Stomach (tissue), 9 donors: ENCODE results near the gene IRAG1. TPM values are rescaled to one million over a fixed set of nuclear protein-coding genes. Genes with fewer than 3 reads are reported as not detected.
A peak's percentile ranks its signal among the peaks of the same experiment; 100 is the strongest.

Source experiments
- DNase-seq, 2 donors: peaks; one replicate each; pipeline versions ENCODE4 v3.0.0 to v3.0.0-alpha.2; 2013 to 2019
- H3K27ac ChIP-seq, 5 donors: fragments of 200-600 bp in 4 of 5; sonication (generic) in 4 of 5; one replicate each; pipeline ENCODE4 v1.5.1; 2013 to 2019; ENCODE audit warnings: mild to moderate bottlenecking in 1 of 5, moderate library complexity in 1 of 5
- H3K27me3 ChIP-seq, 3 donors: fragments of 200-600 bp; sonication (generic); one replicate each; pipeline ENCODE4 v1.5.1; 2017 to 2019; ENCODE audit warnings: mixed run types in 1 of 3
- H3K36me3 ChIP-seq, 4 donors: fragments of 200-600 bp; sonication (generic); 1 replicate in 3 of 4; 2 replicates in 1 of 4; pipeline ENCODE4 v1.5.1; 2016 to 2019
- H3K4me1 ChIP-seq, 4 donors: fragments of 200-600 bp; sonication (generic); one replicate each; pipeline ENCODE4 v1.5.1; 2016 to 2019
- H3K4me3 ChIP-seq, 4 donors: fragments of 200-600 bp; sonication (generic) in 3 of 4; one replicate each; pipeline ENCODE4 v1.5.1; 2016 to 2019; ENCODE audit warnings: mild to moderate bottlenecking in 1 of 4
- H3K9me3 ChIP-seq, 4 donors: fragments of 200-600 bp; sonication (generic); one replicate each; pipeline ENCODE4 v1.5.1; 2016 to 2019
- CTCF ChIP-seq, 7 experiments: fragments of 450-650 bp in 4 of 7; fragments of 200-600 bp in 3 of 7; sonication (generic) in 3 of 7; IDR thresholded peaks; one replicate each; pipeline ENCODE4 v1.5.1; 2016 to 2019; ENCODE audit warnings: antibody characterized with exemption in 7 of 7, control low read depth in 2 of 7, mild to moderate bottlenecking in 1 of 7
- EP300 ChIP-seq: sonication (generic); formaldehyde crosslinking; IDR thresholded peaks from one replicate; pipeline ENCODE4 v1.6.1; 2017; ENCODE audit warnings: antibody characterized with exemption
- POLR2A ChIP-seq, 4 donors: fragments of 450-650 bp; IDR thresholded peaks; one replicate each; pipeline ENCODE4 v1.6.1; 2016; ENCODE audit warnings: antibody characterized with exemption in 4 of 4, control low read depth in 2 of 4, mild to moderate bottlenecking in 1 of 4, moderate library complexity in 1 of 4
- POLR2AphosphoS5 ChIP-seq, 3 donors: sonication (generic); formaldehyde crosslinking; IDR thresholded peaks; one replicate each; pipeline ENCODE4 v1.6.1; 2016; ENCODE audit warnings: antibody characterized with exemption in 3 of 3
- WGBS, 5 donors: extraction: QIAGEN DNeasy Blood & Tissue Kit in 3 of 5; methylation state at CpG; one replicate each; pipeline versions ENCODE4 v1.1.5 to v1.1.7; 2013 to 2018; 5-methylcytosine and 5-hydroxymethylcytosine counted together
- intact Hi-C: fragments of 100-400 bp; cut with DNase I; formaldehyde crosslinking; loops from one replicate; pipeline ENCODE4 v1.15.1; 2023; ENCODE audit warnings: low total_unique reads
- polyA plus RNA-seq, 3 donors: library from polyadenylated mRNA; stranded (reverse); fragments of 200-250 nt; gene quantifications; one replicate each; pipeline ENCODE4 v1.2.3, GENCODE V29; 2013
- total RNA-seq, 5 donors: library from RNA; depleted of rRNA; stranded (reverse); fragments of >200 nt; gene quantifications; one replicate each; pipeline versions ENCODE4 v1.1.0 to v1.2.3, GENCODE V29; 2014 to 2016
- donor health status: healthy with polysubstance abuse.
- donor health status: Bipolar disorder and iron deficiency.
- donor health status: healthy.

The IRAG1 gene
- total and polyA plus RNA-seq, 8 donors = 12.7 to 60.7 (median 26.4) TPM

- WGBS, 5 donors = 62 to 76% (median 64%) methylated on average over 4 of the region's 4 CpGs
- Histone ChIP-seq H3K4me1 (peaks cover 0 to 4% (median 0%) of the 10 kb centered on the region in 4 donors), H3K9me3 (peaks cover 0 to 5% (median 0%) of the 10 kb centered on the region in 4 donors), H3K27ac (peak overlapping the region in 1 of 5 donors; percentile 58), H3K36me3 (no peaks in the 10 kb centered on the region), H3K4me3 (no peak overlapping the region), H3K27me3 (peaks cover 0 to 6% (median 0%) of the 10 kb centered on the region in 3 donors)
- TF ChIP-seq POLR2AphosphoS5 (IDR thresholded peaks at IDR 0.05) = peak in 1 of 3 donors; percentile 33
- no peak for TF ChIP-seq POLR2A (IDR thresholded peaks at IDR 0.05)
- no peak for TF ChIP-seq EP300
- DNase-seq = no peak
- intact Hi-C loops = no loop called here
Observed at GRCh38 chr11:10727146-10727851, 33.7 kb upstream of the IRAG1 start.

GRCh38 chr11:10725907-10726253 is 32.3 kb upstream of the IRAG1 start:
- intact Hi-C loops = no loop called here
- H3K36me3 ChIP-seq = no peaks in the 10 kb centered on the region

GRCh38 chr11:10725114-10725906 is 31.8 kb upstream of the IRAG1 start:
- Histone ChIP-seq H3K4me3 (no peak overlapping the region), H3K27ac (no peak overlapping the region), H3K36me3 (no peaks in the 10 kb centered on the region), H3K27me3 (peaks cover 0 to 9% (median 0%) of the 10 kb centered on the region in 3 donors), H3K4me1 (peaks cover 0 to 4% (median 0%) of the 10 kb centered on the region in 4 donors), H3K9me3 (no peaks in the 10 kb centered on the region)
- TF ChIP-seq POLR2AphosphoS5 (IDR thresholded peaks at IDR 0.05) (no peak), EP300 (no peak), CTCF (IDR thresholded peaks at IDR 0.05) (no peak), POLR2A (IDR thresholded peaks at IDR 0.05) (no peak)
- no peak for DNase-seq
- intact Hi-C loops = no loop called here
- 81 to 89% (median 86%) methylated on average over 9 of the region's 9 CpGs for WGBS, 5 donors

More at GRCh38 chr11:10725907-10726253, 32.3 kb upstream of the IRAG1 start:
- Histone ChIP-seq H3K27me3 (peaks cover 0 to 6% (median 0%) of the 10 kb centered on the region in 3 donors), H3K27ac (no peak overlapping the region), H3K4me1 (peaks cover 0 to 4% (median 0%) of the 10 kb centered on the region in 4 donors), H3K9me3 (no peaks in the 10 kb centered on the region), H3K4me3 (no peak overlapping the region)
- DNase-seq = no peak
- TF ChIP-seq POLR2A (IDR thresholded peaks at IDR 0.05) (no peak), CTCF (IDR thresholded peaks at IDR 0.05) (no peak), EP300 (no peak), POLR2AphosphoS5 (IDR thresholded peaks at IDR 0.05) (no peak)

- Histone ChIP-seq H3K4me3 (no peak overlapping the region), H3K27ac (no peak overlapping the region), H3K27me3 (peaks cover 0 to 4% (median 0%) of the 10 kb centered on the region in 3 donors), H3K4me1 (no peaks in the 10 kb centered on the region), H3K9me3 (no peaks in the 10 kb centered on the region), H3K36me3 (no peaks in the 10 kb centered on the region)
- intact Hi-C loops = no loop called here
- WGBS, 5 donors = 61 to 69% (median 66%) methylated on average over 4 of the region's 4 CpGs
- DNase-seq = no peak
- no peak for TF ChIP-seq POLR2AphosphoS5 (IDR thresholded peaks at IDR 0.05)
- TF ChIP-seq POLR2A (IDR thresholded peaks at IDR 0.05) = no peak
- no peak for TF ChIP-seq EP300
- no peak for TF ChIP-seq CTCF (IDR thresholded peaks at IDR 0.05)
Observed at GRCh38 chr11:10722307-10722706, 28.8 kb upstream of the IRAG1 start.
